CD4-positive, CD25-positive, alpha-beta regulatory T cell (primary cell): ENCODE results near the gene DCAKD. TPM values are rescaled to one million over a fixed set of nuclear protein-coding genes. Genes with fewer than 3 reads are reported as not detected.

Source experiments
- polyA plus RNA-seq, 4 donors: library from polyadenylated mRNA; unstranded; fragments of 300-500 nt; fragmentation: Illumina TruSeq; gene quantifications; one replicate each; pipeline ENCODE4 v1.2.3, GENCODE V29; 2021
- total RNA-seq: library from RNA; stranded (reverse); gene quantifications from one replicate; pipeline ENCODE4 v1.2.3, GENCODE V29; 2022

DCAKD gene
- total and polyA plus RNA-seq, 5 donors from 2014 or later, result 10.0 to 20.7 (median 14.7) TPM

Other genes starting within 250 kb of the DCAKD start
- gene GJC1, start 221.3 kb downstream of the DCAKD start, total RNA-seq, result not detected
- gene GJC1, start 221.3 kb downstream of the DCAKD start, polyA plus RNA-seq, result not detected
- not detected for gene HIGD1B, start 203.7 kb downstream of the DCAKD start, total RNA-seq
- gene HIGD1B, start 203.7 kb downstream of the DCAKD start, polyA plus RNA-seq, result not detected
- 111 TPM for gene EFTUD2, start 152.2 kb downstream of the DCAKD start, total RNA-seq
- 10 to 100 TPM; 58.8 to 86.7 (median 73.5) TPM for gene EFTUD2, start 152.2 kb downstream of the DCAKD start, polyA plus RNA-seq
- gene GFAP, start 136.1 kb downstream of the DCAKD start, total RNA-seq, result not detected
- not detected for gene GFAP, start 136.1 kb downstream of the DCAKD start, polyA plus RNA-seq
- 0.52 TPM for gene KIF18B, start 103.9 kb downstream of the DCAKD start, total RNA-seq
- under 1 TPM in 3 of 4 donors, not detected in 1; 0.19 to 0.60 (median 0.23) TPM for gene KIF18B, start 103.9 kb downstream of the DCAKD start, polyA plus RNA-seq
- not detected for gene C1QL1, start 83.3 kb downstream of the DCAKD start, total RNA-seq
- gene C1QL1, start 83.3 kb downstream of the DCAKD start, polyA plus RNA-seq, result not detected
- 87.2 TPM for gene NMT1, start 9.7 kb upstream of the DCAKD start, total RNA-seq
- gene NMT1, start 9.7 kb upstream of the DCAKD start, polyA plus RNA-seq, result 10 to 100 TPM; 34.6 to 72.0 (median 53.8) TPM
- 5.5 TPM for gene PLCD3, start 80.9 kb upstream of the DCAKD start, total RNA-seq
- 1 to 10 TPM in 1 of 4 donors, under 1 TPM in 3; 0.15 to 1.5 (median 0.42) TPM for gene PLCD3, start 80.9 kb upstream of the DCAKD start, polyA plus RNA-seq
- 23.6 TPM for gene ACBD4, start 84.1 kb upstream of the DCAKD start, total RNA-seq
- gene ACBD4, start 84.1 kb upstream of the DCAKD start, polyA plus RNA-seq, result 10 to 100 TPM; 13.8 to 17.9 (median 15.0) TPM
- gene HEXIM1, start 96.8 kb upstream of the DCAKD start, total RNA-seq, result 88.0 TPM
- 1 to 10 TPM; 5.9 to 8.0 (median 6.1) TPM for gene HEXIM1, start 96.8 kb upstream of the DCAKD start, polyA plus RNA-seq
- 3.6 TPM for gene HEXIM2, start 110.2 kb upstream of the DCAKD start, total RNA-seq
- gene HEXIM2, start 110.2 kb upstream of the DCAKD start, polyA plus RNA-seq, result 1 to 10 TPM; 1.9 to 4.1 (median 2.4) TPM
- gene FMNL1, start 170.3 kb upstream of the DCAKD start, total RNA-seq, result 575 TPM
- 10 to 100 TPM; 22.8 to 28.5 (median 24.7) TPM for gene FMNL1, start 170.3 kb upstream of the DCAKD start, polyA plus RNA-seq
- gene SPATA32, start 210.5 kb upstream of the DCAKD start, total RNA-seq, result 0.20 TPM
- gene SPATA32, start 210.5 kb upstream of the DCAKD start, polyA plus RNA-seq, result under 1 TPM in 2 of 4 donors, not detected in 2; 0.36 to 0.60 TPM